GM18909 (cell line): Measurements from ENCODE around the gene ABTB2.

Source experiments
- ATAC-seq: cut with Tn5 transposase; IDR thresholded peaks from one replicate; pipeline ENCODE4 v1.9.1; 2021; ENCODE audit warnings: mild to moderate bottlenecking; ENCODE audit not compliant: unreplicated experiment, poor library complexity

The ABTB2 gene

DNA sequence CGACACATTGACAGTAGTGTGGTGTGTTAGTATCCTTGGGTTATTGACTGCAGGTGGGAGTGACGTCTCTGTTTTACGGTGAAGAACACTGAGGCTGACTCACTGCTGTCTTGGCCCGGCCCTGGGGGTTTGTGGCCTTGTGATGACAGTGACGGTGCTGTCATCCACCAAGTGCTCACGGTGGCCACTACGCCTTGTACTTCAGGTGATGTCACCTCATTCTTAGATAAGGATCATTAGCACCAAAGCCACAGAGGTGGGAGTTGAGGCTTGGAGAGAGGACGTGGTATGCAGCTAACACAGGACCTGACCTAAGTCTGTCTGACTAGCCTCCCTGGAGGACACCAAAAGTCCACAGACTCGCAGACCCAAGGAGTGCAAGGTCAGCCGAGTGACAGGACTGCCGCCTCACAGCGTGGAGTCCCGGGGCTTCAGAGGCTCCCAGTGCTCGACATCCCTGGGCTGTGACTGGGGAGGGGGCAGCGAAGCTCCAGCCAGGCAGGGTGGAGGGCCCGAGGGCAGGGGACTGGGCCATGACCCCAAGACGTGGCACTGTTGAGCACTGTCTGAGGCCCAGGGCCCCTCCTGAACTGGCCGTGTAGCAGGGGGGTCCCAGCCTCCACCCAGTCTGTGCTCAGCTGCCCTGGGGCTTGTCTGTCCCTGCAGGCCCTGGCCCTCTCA lies 195.9 kb downstream of the ABTB2 start:
- ATAC-seq: no peak

GRCh38 chr11:34161361-34161760 lies 196.4 kb downstream of the ABTB2 start:
- ATAC-seq: no peak

- no peak for ATAC-seq
These were observed 197.0 kb downstream of the ABTB2 start for GRCh38 chr11:34160791-34161190.

GRCh38 chr11:34160049-34160721 lies 197.6 kb downstream of the ABTB2 start:
- no peak for ATAC-seq

DNA sequence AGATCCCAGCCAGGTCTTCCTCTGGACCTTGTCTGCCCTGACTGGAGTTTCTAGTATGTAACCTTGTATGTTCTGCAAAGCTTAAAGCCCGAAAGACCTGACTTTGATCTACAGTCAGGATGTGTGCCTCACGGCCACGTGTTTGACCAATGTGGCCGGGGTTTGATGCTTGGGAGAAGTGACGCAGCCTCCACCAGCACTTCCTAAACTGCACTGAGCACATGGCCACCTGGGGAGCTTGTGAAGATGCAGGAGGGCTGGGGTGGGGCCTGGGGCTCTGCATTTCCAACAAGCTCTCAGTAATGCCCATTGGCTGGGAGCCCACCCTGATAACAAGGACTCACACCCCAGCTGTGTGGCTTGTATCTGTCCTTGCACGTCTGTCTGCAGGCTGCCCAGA lies 199.1 kb downstream of the ABTB2 start:
- no peak for ATAC-seq

GRCh38 chr11:34157163-34157562 lies 200.6 kb downstream of the ABTB2 start:
- no peak for ATAC-seq

DNA sequence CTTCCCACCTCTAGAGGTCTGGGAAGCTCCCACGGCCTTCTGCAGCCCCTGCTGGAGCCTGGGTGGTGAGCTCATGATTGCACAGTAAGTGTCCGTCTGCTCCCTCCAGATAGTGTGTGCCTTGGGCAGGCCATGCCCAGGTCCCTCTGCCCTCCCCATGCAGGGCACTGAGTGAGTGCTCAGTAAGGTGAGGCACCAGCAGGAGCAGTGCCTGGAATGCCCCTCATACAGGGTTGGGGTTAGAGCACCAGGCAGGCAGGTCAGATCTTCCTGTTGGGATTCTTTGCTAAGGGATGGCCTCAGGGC lies 202.1 kb downstream of the ABTB2 start:
- no peak for ATAC-seq

DNA sequence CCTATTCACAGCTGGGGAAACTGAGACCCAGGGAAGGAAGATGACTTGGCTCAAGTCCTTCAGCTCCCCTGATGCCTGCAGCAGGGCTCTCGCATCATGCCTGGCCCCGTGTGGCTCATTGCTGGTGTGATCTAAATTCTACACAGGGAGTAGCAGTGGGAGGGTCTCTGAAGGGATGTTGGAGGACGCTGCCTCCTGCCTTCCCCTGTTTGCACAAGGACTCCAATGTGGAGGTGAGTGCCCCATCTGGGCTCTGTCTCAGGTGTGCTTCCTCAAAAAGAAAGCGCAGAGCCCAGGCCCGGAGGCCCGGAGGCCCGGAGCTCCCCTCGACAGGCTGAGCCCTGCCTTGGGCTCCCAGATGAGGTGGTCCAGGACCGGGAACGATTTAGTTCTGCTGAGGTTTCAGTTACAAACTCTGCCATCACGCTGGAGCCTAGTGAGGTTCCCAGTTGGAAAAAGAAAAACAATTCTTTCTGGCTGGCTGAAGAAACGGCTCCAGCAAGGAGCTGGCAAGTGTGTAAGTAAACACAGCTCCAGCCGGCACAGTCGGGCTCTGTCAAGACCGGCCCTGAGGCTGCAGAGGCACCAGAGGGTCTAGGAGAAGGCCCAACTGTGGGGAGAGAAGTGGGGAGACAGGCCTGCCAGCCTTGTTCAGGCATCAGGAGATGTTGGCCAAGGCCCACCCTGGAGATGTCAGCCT lies 202.6 kb downstream of the ABTB2 start:
- no peak for ATAC-seq

DNA sequence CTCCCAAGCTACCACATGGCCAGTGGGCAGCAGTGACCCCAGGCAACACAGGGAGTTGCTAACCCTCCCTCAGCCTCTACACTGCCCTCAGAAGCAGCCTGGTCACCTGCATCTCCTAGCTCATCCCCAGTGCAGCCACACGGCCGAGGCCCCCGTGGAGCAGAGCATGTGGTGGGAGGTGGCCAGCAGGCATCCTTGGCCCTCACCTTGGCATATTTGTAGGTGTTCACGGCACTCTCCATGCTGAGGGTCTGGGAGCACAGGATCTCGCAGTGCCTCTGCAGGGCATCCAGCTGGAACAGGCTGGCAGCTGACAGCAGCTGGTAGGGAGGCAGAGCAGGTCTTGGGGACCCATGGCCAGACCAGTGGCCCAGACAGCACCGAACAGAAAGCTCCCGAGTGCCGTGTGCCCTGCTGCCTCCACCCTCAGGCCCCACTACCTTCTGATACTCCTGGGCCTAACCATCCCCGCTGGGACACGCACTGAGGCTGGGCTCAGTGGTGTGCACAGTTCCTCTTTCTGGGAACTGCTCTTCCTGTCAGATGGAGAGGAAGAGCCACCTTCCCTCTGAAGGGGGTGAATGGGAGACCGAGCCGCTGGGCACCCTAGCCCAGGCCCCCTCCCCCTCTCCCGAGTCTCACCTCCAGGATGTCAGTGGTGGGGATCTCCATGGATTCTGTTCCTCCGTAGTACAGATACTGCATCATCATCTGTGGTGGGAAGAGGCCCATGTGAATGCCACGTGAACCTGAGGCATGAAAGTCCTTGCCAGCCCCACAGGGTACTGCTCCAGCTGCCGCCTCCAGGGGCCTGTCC lies 203.5 kb downstream of the ABTB2 start:
- peak; percentile 71 for ATAC-seq

GRCh38 chr11:34151916-34152845 lies 205.6 kb downstream of the ABTB2 start:
- no peak for ATAC-seq

GRCh38 chr11:34151166-34151565 lies 206.6 kb downstream of the ABTB2 start:
- ATAC-seq: no peak

DNA sequence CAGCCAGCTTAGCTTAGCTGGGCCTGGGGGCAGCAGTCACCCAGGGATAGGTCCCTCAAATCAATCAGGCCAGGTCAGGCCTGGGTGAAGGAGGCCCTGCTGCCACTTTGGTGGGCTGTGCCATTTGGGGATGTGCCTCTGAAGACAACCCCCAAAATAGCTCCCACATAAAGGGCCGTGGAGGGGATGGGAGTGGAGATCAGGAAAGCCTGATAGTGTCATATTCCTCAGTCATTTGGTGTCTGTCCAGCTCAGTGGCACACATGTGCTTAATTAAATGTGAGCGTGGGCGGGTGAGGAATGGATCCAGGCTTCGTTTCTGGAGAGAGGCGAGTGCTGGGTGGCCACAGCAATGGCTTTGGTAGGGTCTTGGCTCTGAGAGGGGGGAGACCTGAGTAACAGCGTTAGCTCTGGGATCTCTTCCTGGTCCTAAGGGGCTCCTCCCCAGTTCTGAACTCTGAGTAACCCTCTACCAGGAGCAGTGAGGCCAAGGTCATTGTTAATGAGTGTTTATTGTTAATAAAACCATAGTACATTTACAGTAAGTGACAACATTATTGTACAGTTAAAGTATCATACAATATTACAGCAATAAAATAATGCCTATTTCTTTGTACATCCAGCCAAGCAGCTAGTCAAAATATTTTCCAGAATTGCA lies 207.2 kb downstream of the ABTB2 start:
- no peak for ATAC-seq

GRCh38 chr11:34149786-34150185 lies 208.0 kb downstream of the ABTB2 start:
- no peak for ATAC-seq

GRCh38 chr11:34149274-34149673 lies 208.5 kb downstream of the ABTB2 start:
- no peak for ATAC-seq

DNA sequence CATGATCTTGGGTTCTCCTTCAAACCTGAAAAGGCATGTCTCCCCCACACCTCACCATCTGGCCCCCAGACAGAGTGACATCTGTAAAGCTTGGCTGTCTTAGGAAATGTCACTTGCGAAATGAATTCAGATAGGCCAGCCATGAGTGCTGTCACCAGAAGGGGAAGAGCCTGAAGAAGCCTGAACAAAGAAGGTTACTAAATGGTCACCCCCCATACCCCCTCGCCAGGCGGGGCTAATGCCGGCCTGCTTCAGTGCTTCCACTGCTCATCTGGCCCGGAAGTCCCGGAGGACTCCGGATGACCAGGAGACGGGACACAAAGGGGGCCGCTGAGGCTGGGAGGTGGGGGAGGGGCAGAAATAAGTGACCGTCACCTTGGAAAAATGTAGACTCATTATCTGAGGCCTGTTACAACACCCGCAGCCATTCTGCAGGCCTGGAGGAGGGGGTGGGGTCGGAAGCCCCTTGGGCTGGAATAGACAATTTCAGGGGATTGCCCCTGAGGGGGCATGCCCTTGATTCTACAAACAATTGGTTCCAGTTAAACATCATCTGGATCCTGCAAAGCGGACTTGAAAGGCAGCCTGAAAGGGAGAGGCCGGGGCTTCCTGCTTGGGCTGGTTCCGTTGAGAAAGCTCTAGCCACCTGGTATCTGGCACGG lies 209.2 kb downstream of the ABTB2 start:
- no peak for ATAC-seq

GRCh38 chr11:34147581-34147980 lies 210.2 kb downstream of the ABTB2 start:
- ATAC-seq: no peak

DNA sequence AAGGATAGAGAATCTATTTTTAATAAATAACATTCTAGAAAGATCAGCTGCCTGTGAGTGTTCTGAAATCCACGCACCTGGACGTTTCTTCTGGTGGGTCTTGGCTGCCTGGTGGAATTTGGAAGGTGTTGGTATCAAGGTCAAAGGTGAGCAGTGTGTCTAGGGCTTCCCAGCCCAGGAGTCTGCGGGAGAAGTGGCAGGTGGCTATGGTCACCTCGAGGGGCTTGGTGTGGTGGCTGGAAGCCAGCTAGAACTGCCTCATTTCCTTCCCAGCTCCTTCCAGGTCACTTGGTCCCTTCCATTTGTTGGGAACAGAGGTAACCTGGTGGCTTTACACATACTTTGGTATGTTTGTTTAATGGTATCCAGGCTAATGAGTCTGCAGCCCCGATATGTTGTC lies 210.9 kb downstream of the ABTB2 start:
- no peak for ATAC-seq

DNA sequence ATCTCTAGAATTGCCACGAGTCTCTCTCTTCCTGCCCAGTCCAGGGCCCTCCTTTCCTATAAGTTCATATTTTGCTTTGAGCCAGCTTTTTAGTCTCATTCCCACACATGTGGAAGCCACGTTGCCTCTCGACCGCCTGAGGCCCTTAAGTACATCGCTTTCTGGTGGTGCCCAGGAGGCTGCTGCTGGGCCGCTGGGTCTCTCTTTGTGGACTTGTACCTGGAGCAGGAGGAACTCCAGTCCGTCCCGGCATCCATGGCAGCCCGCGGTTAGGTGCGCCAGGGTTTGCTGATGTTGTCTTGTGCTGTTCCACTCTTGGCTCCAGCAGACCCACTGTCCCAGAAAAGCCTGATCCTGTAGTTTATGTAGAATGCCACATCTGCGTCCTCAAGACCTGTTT lies 211.4 kb downstream of the ABTB2 start:
- ATAC-seq: no peak

DNA sequence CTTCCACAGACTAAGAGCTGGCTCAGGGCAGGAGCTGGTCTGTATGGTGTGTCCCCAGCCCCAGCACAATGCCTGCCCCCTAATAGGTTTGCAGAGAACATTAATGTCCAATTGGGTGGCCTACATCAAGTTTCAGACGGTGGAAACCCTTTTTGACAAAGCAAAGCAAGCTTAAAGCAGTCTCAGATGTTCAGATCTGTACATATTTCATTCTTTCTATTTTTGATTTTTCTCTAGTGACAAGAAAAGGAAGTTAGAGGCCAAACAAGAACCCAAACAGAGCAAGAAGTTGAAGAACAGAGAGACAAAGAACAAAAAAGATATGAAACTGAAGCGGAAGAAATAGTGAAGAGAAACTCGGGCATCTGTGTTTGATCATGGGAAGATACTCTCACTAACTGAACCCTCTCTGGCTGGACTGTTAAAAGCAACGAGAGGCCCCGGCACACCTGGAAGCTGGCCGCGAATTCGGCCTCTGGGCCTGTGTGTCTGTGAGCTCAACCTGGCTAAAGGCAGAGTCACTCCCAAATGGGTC lies 211.9 kb downstream of the ABTB2 start:
- peak; percentile 63 for ATAC-seq
